Transverse colon (tissue), 4 donors: ENCODE measurements around the gene NEK5. TPM values are rescaled to one million over a fixed set of nuclear protein-coding genes. Genes with fewer than 3 reads are reported as not detected.
A peak's percentile ranks its signal among the peaks of the same experiment; 100 is the strongest.
"Not testable (repeated sequence)": the region's sequence is repeated elsewhere in the genome, so short reads cannot be mapped to it uniquely, and the experiment has no call there.

Experiments used
- DNase-seq: peaks from one replicate; pipeline ENCODE4 v3.0.0-alpha.2; 2019
- H3K27ac ChIP-seq, 4 donors: fragments of 200-600 bp; sonication (generic); 2 replicates each; pipeline ENCODE4 v1.5.1; 2016 to 2018; ENCODE audit warnings: inconsistent platforms in 4 of 4
- H3K27me3 ChIP-seq: fragments of 200-600 bp; sonication (generic); 2 replicates; pipeline ENCODE4 v1.5.1; 2017; ENCODE audit warnings: inconsistent platforms
- H3K36me3 ChIP-seq, 4 donors: fragments of 200-600 bp; sonication (generic); 2 replicates each; pipeline ENCODE4 v1.5.1; 2017 to 2019; ENCODE audit warnings: inconsistent platforms in 4 of 4
- H3K4me1 ChIP-seq, 4 donors: fragments of 200-600 bp; sonication (generic); 2 replicates each; pipeline ENCODE4 v1.5.1; 2017 to 2020; ENCODE audit warnings: inconsistent platforms in 4 of 4
- H3K4me3 ChIP-seq, 4 donors: fragments of 200-600 bp; sonication (generic); 1 replicate in 1 of 4; 2 replicates in 3 of 4; pipeline versions ENCODE4 v1.5.1 to v1.6.1; 2017 to 2019; ENCODE audit warnings: inconsistent platforms in 4 of 4
- H3K9me3 ChIP-seq, 2 donors: fragments of 200-600 bp; sonication (generic); 2 replicates each; pipeline ENCODE4 v1.5.1; 2017 to 2019; ENCODE audit warnings: inconsistent platforms in 2 of 2
- CTCF ChIP-seq, 5 experiments: fragments of 200-600 bp in 3 of 5; fragments of 450-650 bp in 2 of 5; sonication (generic) in 3 of 5; IDR thresholded peaks; 1 replicate in 2 of 5; 2 replicates in 3 of 5; pipeline ENCODE4 v1.5.1; 2016 to 2017; ENCODE audit warnings: antibody characterized with exemption in 5 of 5, inconsistent platforms in 3 of 5, mild to moderate bottlenecking in 2 of 5, moderate library complexity in 1 of 5
- EP300 ChIP-seq: sonication (generic); formaldehyde crosslinking; IDR thresholded peaks from one replicate; pipeline ENCODE4 v1.6.1; 2017; ENCODE audit warnings: antibody characterized with exemption, low read depth
- POLR2A ChIP-seq: fragments of 450-650 bp; IDR thresholded peaks from one replicate; pipeline ENCODE4 v1.6.1; 2016; ENCODE audit warnings: antibody characterized with exemption, mild to moderate bottlenecking, moderate library complexity
- POLR2AphosphoS5 ChIP-seq, 3 donors: sonication (generic); formaldehyde crosslinking; IDR thresholded peaks; one replicate each; pipeline ENCODE4 v1.6.1; 2016; ENCODE audit warnings: antibody characterized with exemption in 3 of 3
- WGBS, 2 donors: methylation state at CpG; one replicate each; pipeline ENCODE4 v1.1.5; 2018; ENCODE audit warnings: low coverage in 1 of 2; 5-methylcytosine and 5-hydroxymethylcytosine counted together
- in situ Hi-C, 4 donors: fragments of 200-750 bp; cut with MboI; loops; one replicate each; pipeline versions ENCODE4 v1.15.0 to v1.15.1; 2017; ENCODE audit warnings: low sequenced_read_pairs in 3 of 4, low pct_ligation_motif_present in 1 of 4, low pct_unique_long_range_greater_than_20kb in 1 of 4
- intact Hi-C: fragments of 100-400 bp; cut with DNase I; formaldehyde crosslinking; loops from one replicate; pipeline ENCODE4 v1.15.1; 2023; ENCODE audit warnings: low total_unique reads
- total RNA-seq, 4 donors: library from RNA; depleted of rRNA; stranded (reverse); fragments of >200 nt; gene quantifications; one replicate each; pipeline ENCODE4 v1.1.0, GENCODE V29; 2016

The NEK5 gene, protein sequence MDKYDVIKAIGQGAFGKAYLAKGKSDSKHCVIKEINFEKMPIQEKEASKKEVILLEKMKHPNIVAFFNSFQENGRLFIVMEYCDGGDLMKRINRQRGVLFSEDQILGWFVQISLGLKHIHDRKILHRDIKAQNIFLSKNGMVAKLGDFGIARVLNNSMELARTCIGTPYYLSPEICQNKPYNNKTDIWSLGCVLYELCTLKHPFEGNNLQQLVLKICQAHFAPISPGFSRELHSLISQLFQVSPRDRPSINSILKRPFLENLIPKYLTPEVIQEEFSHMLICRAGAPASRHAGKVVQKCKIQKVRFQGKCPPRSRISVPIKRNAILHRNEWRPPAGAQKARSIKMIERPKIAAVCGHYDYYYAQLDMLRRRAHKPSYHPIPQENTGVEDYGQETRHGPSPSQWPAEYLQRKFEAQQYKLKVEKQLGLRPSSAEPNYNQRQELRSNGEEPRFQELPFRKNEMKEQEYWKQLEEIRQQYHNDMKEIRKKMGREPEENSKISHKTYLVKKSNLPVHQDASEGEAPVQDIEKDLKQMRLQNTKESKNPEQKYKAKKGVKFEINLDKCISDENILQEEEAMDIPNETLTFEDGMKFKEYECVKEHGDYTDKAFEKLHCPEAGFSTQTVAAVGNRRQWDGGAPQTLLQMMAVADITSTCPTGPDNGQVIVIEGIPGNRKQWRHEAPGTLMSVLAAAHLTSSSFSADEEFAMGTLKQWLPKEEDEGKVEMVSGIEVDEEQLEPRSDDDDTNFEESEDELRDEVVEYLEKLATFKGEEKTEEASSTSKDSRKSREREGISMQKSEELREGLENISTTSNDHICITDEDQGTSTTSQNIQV
- total RNA-seq: under 1 TPM in 2 of 4 donors, not detected in 2; 0.14 to 0.48 TPM

DNA sequence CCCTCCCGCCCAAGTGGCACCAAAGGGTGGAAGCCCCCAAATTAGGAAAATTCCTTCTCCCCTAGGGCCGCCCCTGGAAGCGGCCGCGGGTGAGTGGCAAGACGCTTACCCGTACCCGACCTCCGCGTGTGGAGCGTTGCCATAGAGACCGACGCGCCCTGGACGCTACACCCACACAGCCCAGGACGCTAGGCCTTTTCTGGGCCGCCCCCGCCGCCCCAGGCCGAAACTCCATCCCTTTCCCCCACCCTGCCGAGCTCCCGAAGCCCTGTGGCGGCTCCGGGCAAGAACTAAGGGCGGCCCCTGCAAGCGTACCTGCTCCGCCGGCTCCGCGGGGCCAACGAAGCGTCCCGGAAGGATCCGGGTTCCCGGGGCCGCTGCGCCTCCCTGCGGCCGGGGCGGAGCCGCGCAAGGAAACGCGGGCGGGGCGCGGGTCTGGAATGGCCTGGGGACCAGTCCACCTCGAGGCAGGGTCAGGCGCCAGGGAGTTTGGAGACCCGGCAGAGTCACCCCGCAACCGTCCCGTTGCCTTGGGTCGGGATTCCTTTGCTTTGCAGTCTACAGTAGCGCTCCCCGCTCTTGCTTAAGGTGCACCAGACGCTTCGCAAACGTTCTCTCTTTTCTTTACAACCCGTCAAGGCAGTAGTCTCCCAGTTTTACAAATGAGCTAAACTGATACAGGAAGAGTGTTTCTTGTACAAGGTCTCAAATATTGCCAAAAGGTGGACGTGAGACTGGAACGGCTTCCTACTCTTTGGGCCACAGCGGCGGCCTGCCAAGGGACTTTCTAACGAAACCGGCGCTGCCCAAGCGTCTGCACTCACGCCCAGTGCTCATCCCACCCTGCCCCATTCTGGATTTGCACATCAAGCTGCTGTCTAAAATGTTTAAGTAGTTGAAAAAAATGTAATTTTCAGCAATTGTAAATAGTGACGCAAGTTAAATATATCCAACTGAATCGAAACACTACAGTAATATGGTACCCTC, at the start of gene NEK5:
Gene NEK5 (minus strand): TSS at position 360 of the 987 bp plus-strand sequence. CDS start 1,591 bp downstream, outside the sequence.
- H3K27me3 ChIP-seq: no peaks in the 10 kb centered on the region
- H3K9me3 ChIP-seq: no peaks in the 10 kb centered on the region
- intact Hi-C loops: loop anchor here (10.0 kb wide), 1 partner anchor 124 kb away; no protein-coding TSS in a partner anchor
- H3K27ac ChIP-seq: peak within 1 kb of the TSS; percentile 31 to 65 (median 44)
- TF ChIP-seq EP300 (no peak), CTCF (IDR thresholded peaks at IDR 0.05) (peak; percentile 71 to 82 (median 80))
- whole genome bisulfite sequencing, 2 donors: 18 to 100% methylated on average over 2 to 56 of the region's 71 CpGs
- peaks cover 0 to 21% (median 6%) of the 10 kb centered on the region in 4 donors for H3K36me3 ChIP-seq
- peaks cover 0 to 20% (median 9%) of the 10 kb centered on the region in 4 donors for H3K4me1 ChIP-seq
- peak; percentile 72 for DNase-seq
- in situ Hi-C loops: loop anchor here in 3 of 4 donors (10.0 to 25.0 kb wide), 4 partner anchors 124 to 692 kb away; partner anchors contain the start of gene DHRS12 (in 1 of the 3)
- H3K4me3 ChIP-seq: peak within 1 kb of the TSS; percentile 48 to 91 (median 57)

- Histone ChIP-seq H3K27me3 (no peaks in the 10 kb centered on the region), H3K27ac (peak overlapping the region; percentile 9 to 57 (median 34)), H3K4me1 (peaks cover 0 to 14% (median 5%) of the 10 kb centered on the region in 4 donors), H3K4me3 (no peak overlapping the region), H3K9me3 (no peaks in the 10 kb centered on the region), H3K36me3 (peaks cover 0 to 21% (median 10%) of the 10 kb centered on the region in 4 donors)
- TF ChIP-seq POLR2A: no peak
- no peak for TF ChIP-seq CTCF (IDR thresholded peaks at IDR 0.05)
- TF ChIP-seq POLR2AphosphoS5 (IDR thresholded peaks at IDR 0.05): peak in 1 of 3 donors; percentile 16
- intact Hi-C loops (no loop called here), in situ Hi-C loops (loop anchor here in 3 of 4 donors (25.0 kb wide), 2 partner anchors 260 to 285 kb away; partner anchors contain the start of genes CKAP2 (in 1 of the 3) and VPS36 (in 1 of the 3))
- peak; percentile 29 for DNase-seq
- 50 to 52% methylated on average over 2 of the region's 2 CpGs for WGBS, 2 donors
Measured at GRCh38 chr13:52177276-52177675, 48.4 kb upstream of the NEK5 start.

DNA sequence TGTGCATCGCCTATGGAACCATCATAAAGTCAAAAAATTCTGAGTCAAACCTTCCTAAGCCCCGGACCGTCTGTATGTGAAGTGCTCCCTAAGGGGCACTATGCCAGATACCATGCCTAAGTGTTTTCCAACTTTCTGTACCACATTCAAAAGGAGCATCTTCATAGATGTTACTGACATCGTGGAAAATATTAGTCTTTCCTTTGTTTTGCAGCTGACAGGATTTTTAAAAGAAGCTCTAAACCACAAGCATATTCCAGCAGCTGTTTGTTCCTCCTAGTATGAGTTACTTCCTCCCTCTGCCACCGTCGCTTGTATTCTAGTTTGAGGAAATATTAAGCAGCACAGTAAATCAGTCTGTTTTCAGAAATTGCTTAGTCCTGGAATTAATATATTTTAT, 45.1 kb upstream of the NEK5 start:
- Histone ChIP-seq H3K36me3 (peaks cover 0 to 15% (median 6%) of the 10 kb centered on the region in 4 donors), H3K4me1 (peaks cover 0 to 16% (median 5%) of the 10 kb centered on the region in 4 donors)
- H3K27me3 ChIP-seq, in situ Hi-C loops, intact Hi-C loops, H3K4me3 ChIP-seq, DNase-seq, H3K27ac ChIP-seq, H3K9me3 ChIP-seq: not testable (repeated sequence)
- 79 to 90% methylated on average over 6 of the region's 6 CpGs for WGBS, 2 donors

GRCh38 chr13:52173373-52173772, 44.5 kb upstream of the NEK5 start:
- Histone ChIP-seq H3K36me3 (peaks cover 0 to 21% (median 9%) of the 10 kb centered on the region in 4 donors), H3K4me3 (no peak overlapping the region), H3K4me1 (peaks cover 0 to 16% (median 5%) of the 10 kb centered on the region in 4 donors), H3K27me3 (no peaks in the 10 kb centered on the region), H3K27ac (no peak overlapping the region), H3K9me3 (no peaks in the 10 kb centered on the region)
- in situ Hi-C loops (no loop called here), intact Hi-C loops (no loop called here)
- 86 to 91% methylated on average over 3 of the region's 3 CpGs for WGBS, 2 donors
- DNase-seq: no peak
- TF ChIP-seq CTCF (IDR thresholded peaks at IDR 0.05): no peak
- no peak for TF ChIP-seq EP300
- TF ChIP-seq POLR2AphosphoS5 (IDR thresholded peaks at IDR 0.05): no peak
- no peak for TF ChIP-seq POLR2A

- intact Hi-C loops, in situ Hi-C loops, H3K27me3 ChIP-seq, H3K4me1 ChIP-seq, DNase-seq, H3K9me3 ChIP-seq, H3K4me3 ChIP-seq, H3K27ac ChIP-seq: not testable (repeated sequence)
- peaks cover 0 to 24% (median 10%) of the 10 kb centered on the region in 4 donors for H3K36me3 ChIP-seq
- WGBS, 2 donors: 88 to 95% methylated on average over 1 of the region's 1 CpG
Measured at GRCh38 chr13:52171686-52172085, 42.8 kb upstream of the NEK5 start.

DNA sequence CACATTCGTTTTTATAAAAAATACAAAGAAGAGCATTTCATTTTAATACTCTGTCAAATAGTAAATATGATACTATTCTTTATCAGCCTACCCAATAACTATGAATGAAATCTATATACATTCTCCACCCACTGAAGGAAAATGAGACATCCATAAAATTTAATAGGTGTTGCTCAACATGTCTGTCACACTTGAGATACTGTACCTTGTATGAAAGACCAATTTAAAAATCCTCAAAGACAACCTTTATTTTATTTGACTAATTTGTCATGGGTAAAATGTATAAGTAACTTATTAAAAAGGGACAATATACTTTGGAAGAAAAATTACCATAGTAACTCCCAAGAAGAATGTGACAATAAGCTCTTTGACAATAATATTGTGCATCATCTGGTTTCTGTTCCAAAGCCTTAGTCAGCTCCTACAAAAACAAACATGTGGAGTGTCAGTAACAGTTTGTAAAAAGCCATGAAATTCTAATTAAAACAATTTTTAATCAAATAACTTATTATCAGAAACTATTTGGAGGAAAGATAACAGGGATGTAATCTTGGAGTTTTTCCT, 42.0 kb upstream of the NEK5 start:
- H3K27ac ChIP-seq, H3K27me3 ChIP-seq, in situ Hi-C loops, DNase-seq, intact Hi-C loops, H3K4me1 ChIP-seq, H3K9me3 ChIP-seq, H3K4me3 ChIP-seq: not testable (repeated sequence)
- 40 to 57% methylated on average over 1 of the region's 1 CpG for WGBS, 2 donors
- H3K36me3 ChIP-seq: peaks cover 0 to 24% (median 10%) of the 10 kb centered on the region in 4 donors
